ENCODE data around the gene TBATA. TPM values are rescaled to one million over a fixed set of nuclear protein-coding genes. Genes with fewer than 3 reads are reported as not detected.
A peak's percentile ranks its signal among the peaks of the same experiment; 100 is the strongest.

Gene TBATA
- total and polyA plus RNA-seq, 8 donors = not detected

DNA sequence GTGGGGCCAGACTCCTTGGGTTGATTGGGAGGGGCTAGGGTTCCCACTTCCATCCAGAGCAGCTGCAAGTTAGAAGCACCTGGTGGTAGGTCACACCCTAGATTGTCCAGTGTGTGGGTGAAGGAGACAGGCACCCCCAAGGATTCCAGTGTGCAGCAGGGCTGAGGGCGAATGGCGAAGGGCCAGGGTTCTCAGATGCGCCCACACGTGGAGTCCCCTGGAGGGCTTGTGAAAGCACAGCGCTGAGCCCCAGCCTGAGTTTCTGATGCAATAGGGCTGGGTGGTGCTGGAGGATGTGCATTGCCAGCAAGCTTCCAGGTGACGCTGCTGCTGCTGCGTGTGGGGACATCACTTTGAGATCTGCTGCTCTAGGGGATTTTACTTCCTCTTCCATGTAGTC, 25.4 kb downstream of the TBATA start:
- Histone ChIP-seq H3K4me1 (no peaks in the 10 kb centered on the region), H3K4me3 (no peak overlapping the region), H3K36me3 (no peaks in the 10 kb centered on the region), H3K27ac (no peak overlapping the region), H3K9me3 (no peaks in the 10 kb centered on the region), H3K27me3 (no peaks in the 10 kb centered on the region)
- WGBS, 2 donors = 49 to 51% methylated on average over 7 of the region's 7 CpGs
- FAIRE-seq = no peak
- no peak for TF ChIP-seq CTCF (IDR thresholded peaks at IDR 0.05)
- peak in 2 of 4 donors; percentile 18 to 48 for ATAC-seq
- DNase-seq = peak in 2 of 6 donors; percentile 33 to 52
- intact Hi-C loops (cut with DNase I) = loop anchor here in 2 of 3 donors (2.0 to 10.0 kb wide), 4 partner anchors 207 to 305 kb away; no protein-coding TSS in a partner anchor

GRCh38 chr10:70758757-70759514, 26.2 kb downstream of the TBATA start:
- peak in 3 of 4 donors; percentile 75 to 88 (median 80) for ATAC-seq
- TF ChIP-seq CTCF (IDR thresholded peaks at IDR 0.05) = peak; percentile 46 to 72 (median 55)
- no peak for FAIRE-seq
- H3K9me3 ChIP-seq = no peaks in the 10 kb centered on the region
- intact Hi-C loops (cut with DNase I) = loop anchor here in 1 of 3 donors (2.0 to 10.0 kb wide), 2 partner anchors 208 to 304 kb away; no protein-coding TSS in a partner anchor
- H3K36me3 ChIP-seq = no peaks in the 10 kb centered on the region
- no peak overlapping the region for H3K4me3 ChIP-seq
- peak in 5 of 6 donors; percentile 11 to 70 (median 48) for DNase-seq
- H3K27me3 ChIP-seq = no peaks in the 10 kb centered on the region
- no peak overlapping the region for H3K27ac ChIP-seq
- H3K4me1 ChIP-seq = no peaks in the 10 kb centered on the region
- WGBS, 2 donors = 22 to 25% methylated on average over 7 of the region's 7 CpGs

GRCh38 chr10:70757856-70758255, 27.3 kb downstream of the TBATA start:
- Histone ChIP-seq H3K36me3 (no peaks in the 10 kb centered on the region), H3K9me3 (no peaks in the 10 kb centered on the region), H3K27ac (no peak overlapping the region), H3K27me3 (no peaks in the 10 kb centered on the region), H3K4me1 (no peaks in the 10 kb centered on the region), H3K4me3 (no peak overlapping the region)
- ATAC-seq (no peak), FAIRE-seq (no peak), DNase-seq (peak in 2 of 6 donors; percentile 47 to 58)
- no peak for TF ChIP-seq CTCF (IDR thresholded peaks at IDR 0.05)
- 53 to 66% methylated on average over 13 of the region's 13 CpGs for WGBS, 2 donors
- intact Hi-C loops (cut with DNase I) = loop anchor here in 1 of 3 donors (2.0 to 10.0 kb wide), 2 partner anchors 207 to 303 kb away; no protein-coding TSS in a partner anchor

DNA sequence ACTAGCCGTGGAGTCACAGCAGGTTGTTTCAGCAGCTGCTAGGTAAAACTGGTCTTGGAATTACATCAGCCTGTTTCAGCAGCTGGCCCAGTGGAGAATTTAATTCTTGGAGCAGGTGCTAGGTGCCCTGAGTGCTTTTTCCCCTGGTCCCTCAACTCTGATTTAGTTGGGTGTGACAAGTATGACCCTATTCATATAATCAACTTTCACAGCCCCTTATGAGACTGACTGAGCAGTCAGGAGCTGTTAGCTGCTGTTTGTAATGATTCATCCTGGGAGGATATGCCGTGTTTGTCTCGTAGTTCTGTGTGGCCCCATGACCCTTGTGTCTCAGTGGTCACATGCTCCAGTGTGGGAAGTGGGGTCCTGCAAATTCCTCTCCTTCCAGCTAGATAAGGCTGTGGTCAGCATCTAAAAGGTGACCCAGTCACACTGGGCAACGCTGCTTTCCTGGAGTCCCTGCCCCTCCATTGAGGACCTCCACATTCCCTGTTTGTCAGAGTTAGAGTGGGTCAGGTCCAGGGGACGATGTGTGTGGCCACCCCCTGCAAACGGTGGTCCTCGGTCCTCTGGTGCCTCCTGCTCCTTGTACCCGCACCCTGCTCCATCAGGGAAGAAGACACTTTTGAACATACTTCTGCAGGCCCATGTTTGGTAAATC, 28.3 kb downstream of the TBATA start:
- no peak overlapping the region for H3K4me3 ChIP-seq
- ATAC-seq (no peak), FAIRE-seq (no peak), DNase-seq (peak in 2 of 6 donors; percentile 16 to 21)
- no peaks in the 10 kb centered on the region for H3K9me3 ChIP-seq
- intact Hi-C loops (cut with DNase I) = loop anchor here in 1 of 3 donors (10.0 kb wide), 1 partner anchor 302 kb away; no protein-coding TSS in a partner anchor
- H3K27ac ChIP-seq = no peak overlapping the region
- H3K36me3 ChIP-seq = no peaks in the 10 kb centered on the region
- 68 to 72% methylated on average over 8 of the region's 8 CpGs for WGBS, 2 donors
- no peaks in the 10 kb centered on the region for H3K27me3 ChIP-seq
- no peaks in the 10 kb centered on the region for H3K4me1 ChIP-seq
- no peak for TF ChIP-seq CTCF (IDR thresholded peaks at IDR 0.05)
